Activated CD4-positive, alpha-beta T cell treated with anti-CD3 and anti-CD28 coated beads, Interleukin-2, amount 50 U/mL, for 24 hours (primary cell): ENCODE data around the gene LGMN.
"Not testable (repeated sequence)": the region's sequence is repeated elsewhere in the genome, so short reads cannot be mapped to it uniquely, and the experiment has no call there.

ENCODE experiments used
- DNase-seq, 2 donors: peaks; one replicate each; pipeline ENCODE4 v3.0.0-alpha.2; 2020; ENCODE audit warnings: low read depth in 1 of 2, low spot score in 1 of 2

LGMN gene

DNA sequence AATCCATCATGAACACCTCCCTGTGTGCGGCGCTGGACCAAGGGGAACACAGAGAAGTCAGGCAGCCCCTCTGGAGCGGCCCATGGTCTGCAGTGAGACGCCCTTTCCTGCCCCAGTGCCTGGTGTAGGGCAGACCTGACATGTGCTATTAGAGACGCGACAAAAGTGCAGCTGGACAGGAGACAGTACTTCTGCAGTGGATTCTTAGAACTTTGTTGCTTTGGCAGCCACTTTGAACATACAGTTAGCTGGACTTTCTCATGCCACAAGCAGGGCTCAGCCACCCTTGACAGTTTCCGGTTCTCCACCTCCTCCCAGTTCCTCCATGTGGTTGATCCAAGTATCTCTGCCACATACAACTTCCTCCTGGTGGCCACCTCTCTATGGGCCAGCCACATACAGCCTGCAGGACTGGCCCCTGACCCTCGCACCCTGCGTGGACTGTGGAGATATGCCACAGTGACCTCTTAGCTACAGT is 45.9 kb downstream of the LGMN start:
- DNase-seq = no peak

DNA sequence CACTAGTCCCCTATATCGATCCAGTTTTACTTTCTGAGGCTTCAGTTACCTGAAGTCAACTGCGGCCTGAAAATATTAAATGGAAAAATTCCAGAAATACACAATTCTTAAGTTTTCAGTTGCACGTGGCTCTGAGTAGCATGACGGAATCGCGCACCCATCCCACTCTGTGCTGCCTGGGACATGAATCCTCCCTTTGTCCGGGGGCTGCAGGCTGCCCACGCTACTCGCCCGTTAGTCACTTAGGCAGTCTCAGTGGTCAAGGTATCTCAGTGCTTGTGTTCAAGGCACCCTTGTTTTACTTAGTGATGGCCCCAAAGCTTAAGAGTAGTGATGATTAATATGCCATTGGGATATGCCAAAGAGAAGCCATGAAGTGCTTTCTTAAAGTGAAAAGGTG is 46.6 kb downstream of the LGMN start:
- no peak for DNase-seq

DNA sequence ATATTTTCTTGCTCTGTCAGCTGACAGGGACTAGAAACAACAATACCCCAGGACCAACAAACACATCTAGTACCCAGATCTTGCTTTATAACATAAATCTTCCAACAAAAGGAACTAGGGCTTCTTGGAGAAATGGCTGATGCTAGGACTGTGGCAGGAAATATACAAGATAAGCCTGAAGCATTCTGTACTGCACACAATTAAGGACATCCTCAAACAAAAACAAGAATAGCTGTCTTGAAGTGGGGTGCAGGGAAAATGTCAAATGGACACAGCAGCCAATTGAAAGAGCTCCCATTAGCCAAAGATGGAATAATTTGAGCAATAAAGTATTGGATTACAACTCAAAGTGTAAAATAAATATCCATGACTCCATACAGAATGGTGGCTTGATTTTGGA is 50.0 kb downstream of the LGMN start:
- no peak for DNase-seq

DNA sequence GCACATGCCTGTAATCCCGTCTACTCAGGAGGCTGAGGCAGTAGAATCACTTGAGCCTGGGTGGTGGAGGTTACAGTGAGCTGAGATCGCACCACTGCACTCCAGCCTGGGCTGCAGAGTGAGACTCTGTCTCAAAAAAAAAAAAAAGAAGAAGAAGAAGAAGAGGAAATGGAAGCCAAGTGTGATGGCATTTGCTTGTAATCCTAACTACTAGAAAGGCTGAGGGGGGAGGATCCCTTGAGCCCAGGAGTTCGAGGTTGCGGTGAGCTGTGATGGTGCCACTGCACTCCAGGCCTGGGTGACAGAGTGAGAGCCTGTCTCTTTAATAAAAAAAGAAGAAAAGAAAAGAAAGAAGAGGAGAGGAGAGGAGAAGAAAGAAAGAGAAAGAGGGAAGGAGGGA is 52.1 kb downstream of the LGMN start:
- DNase-seq = no peak

DNA sequence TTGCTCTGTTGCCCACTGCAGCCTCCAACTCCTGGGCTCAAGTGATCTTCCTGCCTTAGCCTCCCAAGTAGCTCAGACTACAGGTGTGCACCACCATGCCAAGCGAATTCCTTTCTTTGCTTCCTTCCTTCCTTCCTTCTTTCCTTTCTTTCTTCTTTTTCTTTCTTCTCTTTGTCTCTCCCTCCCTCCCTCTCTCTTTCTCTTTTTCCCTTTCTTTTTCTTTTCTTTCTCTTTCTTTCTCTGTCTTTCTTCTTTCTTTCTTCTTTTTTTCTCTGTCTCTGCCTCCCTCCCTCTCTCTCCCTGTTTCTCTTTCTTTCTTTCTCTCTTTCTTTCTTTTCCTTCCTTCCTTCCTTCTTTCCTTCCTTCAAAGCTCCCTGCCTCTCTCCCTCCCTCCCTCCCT is 52.9 kb downstream of the LGMN start:
- no peak for DNase-seq

DNA sequence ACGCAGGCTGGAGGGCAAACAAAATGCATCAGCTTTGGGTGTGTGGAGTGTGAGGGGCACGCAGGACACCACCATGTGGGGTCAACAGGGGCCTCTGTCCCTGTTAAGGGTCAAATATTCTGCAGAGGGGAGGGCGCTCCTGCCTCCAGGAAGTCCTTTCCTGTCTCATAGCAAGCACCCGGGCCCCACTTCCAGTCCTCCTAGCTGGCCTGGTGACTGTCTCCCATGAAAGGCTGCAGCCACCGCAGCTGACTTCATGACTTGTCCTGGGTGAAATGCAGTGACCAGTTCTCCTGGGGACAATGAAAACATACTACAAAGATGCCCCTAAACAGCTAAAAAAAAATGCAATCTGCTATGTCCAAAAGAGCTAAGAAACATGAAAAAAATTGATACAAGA is 53.6 kb downstream of the LGMN start:
- no peak for DNase-seq

DNA sequence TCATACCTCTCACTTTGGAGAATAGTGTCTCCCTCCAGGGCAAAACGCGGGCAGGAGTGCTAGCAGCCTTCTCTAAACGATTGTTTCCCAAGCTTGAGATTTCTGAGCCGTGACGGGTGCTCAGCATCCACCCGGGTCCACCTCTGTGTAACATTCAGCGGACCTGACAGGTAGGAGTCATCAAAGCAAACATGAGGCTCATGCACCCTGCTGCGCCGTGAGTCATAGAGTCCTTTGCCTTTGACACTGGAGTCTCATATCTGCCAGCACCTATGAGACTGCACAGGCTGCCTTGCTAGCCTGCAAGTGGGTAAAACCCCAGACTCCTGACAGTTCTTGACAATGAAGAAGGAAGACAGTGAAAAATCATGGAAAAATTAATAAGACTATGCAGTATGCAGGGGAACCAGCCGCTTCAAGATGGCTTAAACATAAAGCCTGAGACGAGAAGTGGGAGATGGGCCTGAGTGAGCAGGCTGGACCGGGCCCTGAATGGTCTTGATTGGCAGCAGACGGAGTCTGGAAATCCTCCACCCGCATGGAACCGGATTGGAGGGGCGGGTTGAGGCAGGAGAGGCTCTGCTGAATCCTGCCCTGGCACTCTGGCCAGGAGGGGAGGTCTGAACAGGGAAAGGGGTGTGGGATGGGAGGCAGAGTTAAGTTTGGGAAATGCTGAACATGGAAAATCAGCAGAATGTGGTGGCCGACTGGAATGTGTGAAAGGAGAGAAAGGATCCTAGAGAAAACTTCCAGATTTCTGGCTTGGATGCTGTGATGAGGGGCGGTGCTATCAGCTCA is 54.2 kb downstream of the LGMN start:
- DNase-seq = no peak

DNA sequence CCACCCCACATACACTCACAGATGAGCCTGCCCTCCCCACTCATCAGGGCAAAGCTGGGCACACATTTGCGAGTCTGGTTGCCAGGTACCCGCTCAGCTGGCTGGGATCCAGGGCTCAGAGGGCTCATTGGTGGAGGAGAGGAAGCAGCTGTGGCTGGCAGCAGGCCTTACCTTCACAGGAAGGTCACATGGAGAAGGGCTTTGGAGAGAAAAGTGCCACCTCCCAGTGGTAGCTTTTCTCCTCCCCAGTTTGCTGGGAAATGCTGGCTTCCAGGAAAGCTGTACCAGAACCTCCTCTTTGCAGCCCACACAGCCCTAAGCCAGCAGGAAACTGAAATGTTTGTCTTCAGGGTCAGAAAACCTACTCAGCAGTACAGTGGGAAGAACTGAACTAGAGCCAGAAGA is 55.6 kb downstream of the LGMN start:
- no peak for DNase-seq

DNA sequence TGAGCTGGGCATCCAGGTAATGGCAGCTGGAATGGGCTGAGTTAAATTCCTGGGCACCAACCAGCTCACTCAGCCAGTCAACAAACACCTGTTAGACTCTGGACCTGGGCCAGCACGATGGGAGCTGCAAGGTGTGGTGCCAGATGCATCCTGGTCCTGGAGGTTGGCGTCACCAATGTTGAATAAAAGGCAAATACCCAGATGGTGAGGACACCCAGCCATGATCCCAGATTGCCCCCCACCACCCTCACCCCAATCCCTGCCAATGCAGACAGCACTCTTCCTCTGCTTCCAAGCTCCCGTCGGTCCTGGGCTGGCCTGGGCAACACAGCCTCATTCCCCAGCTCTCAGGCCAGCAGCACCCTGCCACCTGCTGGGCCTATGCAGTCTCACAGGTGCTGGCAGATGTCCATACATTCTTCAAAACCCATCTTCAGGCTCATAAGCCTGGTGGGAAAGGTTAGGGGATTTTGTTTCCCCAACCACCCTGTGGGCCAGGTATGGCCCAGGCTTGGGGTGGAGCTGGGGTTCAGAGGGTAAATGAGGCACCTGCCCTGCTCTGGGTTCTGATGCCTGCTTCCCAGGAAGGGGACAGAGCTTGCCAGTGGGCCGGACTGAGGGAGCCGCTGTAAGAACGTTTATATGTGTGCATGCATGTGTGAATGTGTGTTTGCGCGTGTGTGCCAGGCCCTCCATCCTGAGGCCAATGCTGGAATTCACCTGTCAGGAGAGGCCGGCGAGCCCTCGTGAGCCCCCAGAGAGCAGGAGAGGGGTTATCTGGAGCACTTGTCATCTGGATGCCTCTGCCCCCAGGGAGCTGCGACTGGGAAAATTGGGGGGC is 58.0 kb downstream of the LGMN start:
- no peak for DNase-seq

DNA sequence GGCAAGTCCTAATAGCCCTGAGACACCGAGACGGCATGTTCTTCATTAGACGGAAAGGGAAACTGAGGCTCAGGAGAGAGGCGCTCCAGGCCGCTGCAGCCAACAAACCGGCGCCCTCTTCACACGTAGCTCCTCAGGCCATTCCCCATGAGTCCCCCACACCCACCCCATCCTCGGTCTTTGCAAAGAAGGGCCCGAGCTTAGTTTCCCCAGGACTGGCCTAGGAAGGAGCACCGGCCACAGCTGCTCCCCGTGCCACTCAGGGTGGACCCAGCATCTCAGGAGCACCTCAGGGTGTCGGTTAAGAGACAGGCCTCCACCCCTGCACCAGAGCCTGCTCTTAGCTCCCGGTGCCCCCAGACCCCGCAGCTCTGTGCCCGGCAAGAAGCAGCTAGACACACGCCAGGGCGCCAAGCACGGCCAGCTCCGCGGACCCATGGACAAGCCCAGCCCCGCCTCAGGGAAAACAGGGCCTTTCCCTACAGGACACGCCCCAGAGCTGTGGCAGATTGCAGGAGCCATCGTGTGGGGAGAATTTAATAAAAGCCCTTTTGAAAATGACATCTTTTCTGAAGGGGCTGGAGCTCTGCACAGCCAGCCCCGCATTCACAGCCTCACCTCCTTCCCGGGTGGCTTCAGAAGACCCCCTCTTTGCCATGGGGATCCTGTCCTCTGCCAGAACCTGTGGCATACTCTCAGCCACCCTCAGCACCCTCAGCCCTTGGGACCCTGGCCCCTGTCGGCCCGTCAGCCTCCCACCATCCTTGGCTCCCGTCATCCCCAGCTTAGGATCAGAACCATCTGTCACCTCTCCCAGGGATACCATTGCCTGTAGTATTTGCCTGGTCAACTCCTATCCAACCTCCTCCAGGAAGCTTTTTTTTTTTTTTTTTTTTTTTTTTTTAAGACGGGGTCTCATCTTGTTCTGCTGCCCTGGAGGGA is 59.7 kb downstream of the LGMN start:
- DNase-seq = no peak

DNA sequence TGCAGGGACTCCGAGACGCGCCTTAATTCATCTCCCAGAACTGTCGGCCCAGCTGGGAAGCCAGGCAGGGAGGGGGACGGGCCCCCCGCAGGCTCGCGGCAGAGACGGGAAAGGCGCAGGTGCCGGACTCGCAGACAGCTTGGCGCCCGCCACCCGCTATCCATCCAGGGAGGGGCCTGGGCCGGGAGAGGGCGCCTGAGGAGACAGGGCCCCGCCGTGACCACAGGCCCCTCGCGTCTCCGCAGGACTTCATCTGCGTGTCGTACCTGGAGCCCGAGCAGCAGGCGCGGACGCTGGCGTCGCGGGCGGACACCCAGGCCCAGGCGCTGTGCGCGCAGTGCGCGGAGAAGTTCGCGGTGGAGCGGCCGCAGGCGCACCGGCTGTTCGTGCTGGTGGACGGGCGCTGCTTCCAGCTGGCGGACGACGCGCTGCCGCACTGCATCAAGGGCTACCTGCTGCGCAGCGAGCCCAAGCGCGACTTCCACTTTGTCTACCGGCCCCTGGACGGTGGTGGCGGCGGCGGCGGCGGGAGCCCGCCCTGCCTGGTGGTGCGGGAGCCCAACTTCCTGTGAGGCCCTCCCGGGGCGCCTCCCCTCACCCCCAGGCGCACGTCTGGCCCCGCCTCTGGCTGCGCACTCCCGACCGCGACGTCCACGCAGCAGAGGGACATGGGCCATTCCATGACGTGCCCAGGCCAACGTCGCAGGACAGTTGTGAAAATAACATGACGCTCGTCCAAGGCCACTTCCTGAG is 60.6 kb downstream of the LGMN start:
- no peak for DNase-seq

DNA sequence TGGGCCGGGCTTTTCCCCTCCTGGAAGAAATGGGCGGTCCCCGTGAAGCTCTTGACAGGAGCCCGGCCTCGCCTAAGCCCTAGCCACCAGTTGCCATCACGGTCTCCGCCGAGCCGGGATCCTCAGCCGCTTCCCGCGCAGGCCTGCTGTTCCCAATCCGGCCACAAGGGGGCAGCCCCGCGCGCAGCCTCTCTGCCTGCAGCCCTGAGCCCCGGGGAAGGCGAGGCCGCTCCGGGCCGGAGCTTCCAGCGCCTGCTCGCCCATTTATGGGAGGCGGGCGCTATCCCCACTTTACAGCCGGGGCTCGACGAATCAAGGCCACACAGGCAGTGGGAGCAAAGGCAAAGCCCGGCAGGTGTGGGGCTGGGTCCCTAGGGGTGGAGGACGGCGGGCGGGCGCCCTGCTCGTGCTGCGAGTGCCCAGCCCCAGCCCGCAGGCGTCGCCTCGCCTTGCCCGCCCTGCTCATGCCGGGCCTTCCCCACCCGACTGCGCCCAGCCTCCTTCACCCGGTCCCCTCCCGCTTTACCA is 61.5 kb downstream of the LGMN start:
- DNase-seq = peak in 1 of 2 donors; percentile 59

DNA sequence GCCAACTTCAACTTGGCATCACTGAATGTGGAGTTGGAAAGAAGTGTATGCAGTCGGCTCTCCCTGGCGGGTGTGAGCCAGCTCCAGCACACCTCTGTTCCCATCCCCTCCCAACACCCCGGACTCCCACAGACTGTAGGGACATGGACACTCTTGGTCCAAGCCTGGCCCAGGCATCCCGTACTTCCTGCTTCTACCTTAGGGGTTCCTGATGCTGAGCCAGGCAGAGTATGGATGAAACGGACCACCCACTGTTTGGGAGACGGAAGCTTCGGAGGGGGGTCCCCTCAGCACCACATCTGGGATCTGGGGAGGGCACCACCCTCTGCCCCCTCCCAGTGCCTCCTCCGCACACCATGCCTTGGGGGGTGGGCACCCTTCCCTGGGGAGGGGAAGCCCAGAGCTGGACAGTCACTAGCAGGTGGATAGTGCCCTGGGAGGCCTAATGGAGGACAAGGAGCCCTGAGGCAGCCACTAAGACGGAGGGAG is 62.0 kb downstream of the LGMN start:
- DNase-seq = no peak

DNA sequence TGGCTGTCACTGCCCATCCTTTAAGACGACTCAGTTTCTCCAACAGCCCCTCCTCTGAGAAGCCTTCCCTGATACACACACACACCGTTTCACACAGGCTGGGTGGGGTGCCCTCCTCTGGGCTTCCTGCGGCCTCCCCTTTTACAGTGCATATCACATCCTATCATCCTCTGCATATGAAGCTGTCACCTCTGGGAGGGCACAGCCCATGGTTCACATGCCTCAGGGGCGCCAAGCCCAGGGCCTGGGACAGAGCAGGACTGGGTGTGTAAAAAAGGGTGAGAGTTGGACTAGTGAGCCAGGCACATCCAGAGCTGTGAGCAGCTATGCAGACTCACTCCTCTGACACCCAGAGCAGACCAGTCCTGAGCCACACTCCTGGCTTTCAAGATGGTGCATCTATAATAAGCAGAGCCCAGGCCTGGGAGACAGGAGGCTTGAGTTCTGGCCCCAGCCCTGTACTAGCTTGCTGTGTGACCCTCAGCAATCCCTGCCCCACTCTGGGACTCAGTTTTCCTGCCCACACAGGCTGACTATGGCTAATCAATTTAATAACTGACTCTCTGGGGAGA is 62.6 kb downstream of the LGMN start:
- no peak for DNase-seq

DNA sequence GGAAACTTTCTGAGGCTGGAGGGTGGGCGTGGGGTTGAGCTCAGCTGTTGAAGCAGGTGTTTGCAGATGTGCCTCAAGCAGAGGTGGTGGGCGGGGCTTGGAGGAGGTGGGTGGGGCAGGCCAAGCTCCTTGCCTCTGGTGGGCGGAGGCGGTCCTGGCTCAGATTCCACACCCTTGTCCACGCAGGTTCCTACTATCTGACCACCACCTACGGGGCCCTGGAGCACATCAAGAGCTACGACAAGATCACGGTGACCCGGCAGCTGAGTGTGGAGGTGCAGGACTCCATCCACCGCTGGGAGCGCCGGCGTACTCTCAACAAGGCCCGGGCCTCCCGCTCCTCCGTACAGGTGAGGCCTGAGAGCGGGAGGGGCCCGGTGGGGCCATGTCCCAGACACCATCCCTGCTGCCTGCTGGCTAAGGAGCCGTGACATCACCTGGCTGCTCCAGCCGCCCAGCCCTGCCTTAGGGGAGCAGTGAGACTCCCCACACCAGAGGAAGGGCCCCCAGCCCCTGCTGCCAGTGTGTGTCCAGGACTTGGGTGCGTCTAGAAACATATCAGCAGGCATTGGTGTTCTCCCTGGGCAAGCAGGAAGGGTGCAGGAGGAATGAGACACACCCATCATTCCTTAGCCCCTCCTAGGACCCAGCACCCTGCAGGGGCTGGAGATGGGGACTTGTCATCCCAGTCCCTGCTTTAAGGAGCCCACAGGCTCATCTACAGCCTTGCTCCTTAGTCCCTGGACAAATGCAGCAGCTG is 63.4 kb downstream of the LGMN start:
- no peak for DNase-seq

DNA sequence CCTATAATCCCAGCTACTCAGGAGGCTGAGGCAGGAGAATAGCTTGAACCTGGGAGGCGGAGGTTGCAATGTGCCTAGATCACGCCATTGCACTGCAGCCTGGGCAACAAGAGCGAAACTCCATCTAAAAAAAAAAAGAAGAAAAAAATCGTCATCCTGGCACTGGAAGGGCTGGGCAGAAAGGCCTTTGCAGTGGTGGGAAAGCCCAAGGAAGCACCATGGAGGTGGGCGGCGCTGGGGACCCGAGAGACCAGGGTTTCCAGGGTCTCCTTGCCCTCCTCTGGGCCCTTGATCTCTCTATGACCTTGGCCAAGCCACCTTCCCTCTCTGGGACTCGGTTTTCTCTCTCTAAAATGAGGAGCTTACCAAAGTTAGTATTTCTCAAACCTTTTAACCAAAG is 65.4 kb downstream of the LGMN start:
- no peak for DNase-seq

DNA sequence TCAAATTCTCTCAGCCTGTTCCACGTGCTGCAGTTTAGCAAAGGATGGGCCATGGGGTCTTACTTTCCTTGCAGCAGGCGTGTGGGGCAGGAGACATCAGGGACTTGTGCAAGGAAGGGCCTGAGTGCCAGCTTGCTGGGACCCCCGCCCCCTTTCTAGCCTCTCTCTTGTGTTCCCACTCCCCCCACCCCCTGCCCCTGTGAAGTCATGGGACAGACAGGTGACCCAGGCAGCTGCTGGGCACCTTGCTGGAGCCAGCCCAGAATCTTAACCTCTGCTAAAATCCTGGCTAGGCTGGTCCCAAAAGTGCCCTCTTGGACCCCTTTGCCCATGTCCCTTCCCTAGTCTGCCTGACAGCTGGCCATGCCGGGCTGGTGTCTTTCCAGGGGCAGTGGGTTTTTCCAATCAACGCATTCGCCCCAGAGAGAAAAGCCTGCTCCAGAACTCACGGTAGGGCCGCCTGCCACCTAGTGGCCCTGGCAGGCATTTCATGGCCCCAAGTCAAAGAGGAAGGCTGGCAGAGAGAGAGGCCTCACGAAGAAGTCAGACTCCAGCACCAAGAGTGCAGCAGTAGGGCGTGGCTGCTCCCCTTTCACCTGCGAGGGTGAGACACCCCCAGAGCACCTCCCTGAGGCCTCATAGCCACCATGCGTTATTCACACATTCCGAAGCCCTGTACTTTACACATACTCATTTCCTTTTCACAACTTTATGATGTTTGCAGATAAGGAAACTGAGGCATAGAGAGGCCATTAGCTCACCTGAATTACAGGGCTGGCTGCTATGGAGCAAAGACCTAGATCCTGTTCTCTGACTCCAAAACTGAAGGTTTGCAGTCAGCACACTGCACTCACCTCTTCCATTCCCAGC is 67.4 kb downstream of the LGMN start:
- peak; percentile 63 to 70 for DNase-seq

DNA sequence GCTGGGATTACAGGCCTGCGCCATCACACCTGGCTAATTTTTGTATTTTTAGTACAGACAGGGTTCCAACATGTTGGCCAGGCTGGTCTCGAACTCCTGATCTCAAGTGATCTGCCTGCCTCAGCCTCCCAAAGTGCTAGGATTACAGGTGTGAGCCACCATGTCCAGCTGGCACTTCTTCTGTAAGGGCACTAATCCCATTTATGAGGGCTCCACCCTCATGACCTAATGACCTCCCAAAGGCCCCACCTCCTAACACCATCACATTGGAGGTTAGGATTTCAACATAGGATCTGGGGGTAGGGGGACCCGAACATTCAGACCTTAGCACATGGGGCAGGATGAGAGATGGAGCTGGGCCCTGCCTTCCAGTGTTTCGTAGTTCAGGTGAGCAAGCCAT is 68.1 kb downstream of the LGMN start:
- DNase-seq = not testable (repeated sequence)
